ENCODE data around the gene LIPA. TPM values are rescaled to one million over a fixed set of nuclear protein-coding genes. Genes with fewer than 3 reads are reported as not detected.

Gene LIPA
- total and polyA plus RNA-seq, 2 of the 4 experiments (the other 2 are of a cell fraction) = 23.1 to 31.9 TPM

DNA sequence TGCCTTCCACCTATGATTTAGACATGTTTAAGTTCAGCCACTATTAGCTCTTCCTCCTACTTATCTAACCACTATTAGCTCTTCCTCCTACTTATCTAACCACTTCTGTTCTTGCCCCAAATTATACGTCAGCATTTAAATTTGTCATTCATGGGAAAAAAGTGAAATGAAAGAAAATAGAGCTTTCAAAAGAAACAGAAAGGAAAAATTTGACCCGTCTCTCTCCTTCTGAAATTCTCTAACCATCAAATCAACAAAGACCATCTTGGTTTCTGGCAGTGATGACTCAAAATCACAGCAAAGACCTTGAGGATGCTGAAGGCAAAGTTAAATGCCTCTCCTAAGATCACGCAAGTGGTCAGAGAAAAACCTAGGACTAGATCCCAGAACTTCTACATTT lies 2.6 kb downstream of the LIPA start:
- H3K4me3 ChIP-seq (ENCODE audit: insufficient read depth, low read depth, low read length) = no peak overlapping the region
- H3K56ac ChIP-seq (ENCODE audit: extremely low read depth, insufficient read depth, low read length) = no peak overlapping the region
- H3K27me3 ChIP-seq (ENCODE audit: control insufficient read depth, insufficient read depth, low read length) = no peaks in the 10 kb centered on the region
- peaks cover 3 to 6% of the 10 kb centered on the region in 2 experiments; a peak in 2 of 4 replicates for H3K79me1 ChIP-seq (ENCODE audit: low read depth in 1 of 2, low read length in 2 of 2)
- no peak overlapping the region for H3K4me2 ChIP-seq (ENCODE audit: low read depth, low read length)
- no peak overlapping the region for H3K4ac ChIP-seq (ENCODE audit: low read depth, low read length)
- WGBS, 2 experiments (ENCODE audit: extremely low coverage in 2 of 2, insufficient read length in 1 of 2) = no CpG with 5 or more reads among the region's 3 CpGs
- ChIA-PET POLR2A (ENCODE audit: unreplicated experiment) (no interaction called here), CTCF (interaction anchor here (0.6 kb wide), 1 partner anchor 34 kb away, joined by 3 read pairs; no protein-coding TSS in a partner anchor)
- H2BK15ac ChIP-seq (ENCODE audit: low read depth, low read length) = no peak overlapping the region
- BruUV-seq (replicated peaks) = no TSS peak
- H2AFZ ChIP-seq (replicated peaks; ENCODE audit: low read length, poor library complexity) = no peak overlapping the region
- H3K23ac ChIP-seq (ENCODE audit: low read depth, low read length) = no peak overlapping the region
- H3K9me3 ChIP-seq (ENCODE audit: control insufficient read depth, insufficient read depth, low read length) = no peaks in the 10 kb centered on the region; the same call in 1 of the 2 replicates
- H3K27ac ChIP-seq (ENCODE audit: insufficient read depth, low read length) = no peak overlapping the region
- TF ChIP-seq MAZ (IDR thresholded peaks at IDR 0.05; ENCODE audit: borderline replicate concordance, low read depth, low read length) (no peak), RCOR1 (IDR thresholded peaks at IDR 0.05; ENCODE audit: insufficient replicate concordance, low read length) (no peak), MAFK (IDR thresholded peaks at IDR 0.05; ENCODE audit: low read depth, low read length) (no peak), SMC3 (IDR thresholded peaks at IDR 0.05; ENCODE audit: low read depth, low read length) (no peak), FOS (IDR thresholded peaks at IDR 0.05; ENCODE audit: low read depth, low read length) (no peak), RFX5 (IDR thresholded peaks at IDR 0.05; ENCODE audit: low read depth, low read length) (no peak), CHD1 (IDR thresholded peaks at IDR 0.05; ENCODE audit: low read depth, low read length) (no peak), CEBPB (IDR thresholded peaks at IDR 0.05; ENCODE audit: low read depth, low read length) (no peak), MXI1 (IDR thresholded peaks at IDR 0.05; ENCODE audit: borderline replicate concordance, low read depth, low read length) (no peak), RAD21 (IDR thresholded peaks at IDR 0.05; ENCODE audit: low read length) (no peak), POLR2A (IDR thresholded peaks at IDR 0.05; ENCODE audit: low read depth, low read length) (no peak), BHLHE40 (IDR thresholded peaks at IDR 0.05; ENCODE audit: low read depth, low read length) (no peak), NFE2L2 (IDR thresholded peaks at IDR 0.05; ENCODE audit: low read depth, low read length) (no peak)
- TF ChIP-seq, protein P1, sequence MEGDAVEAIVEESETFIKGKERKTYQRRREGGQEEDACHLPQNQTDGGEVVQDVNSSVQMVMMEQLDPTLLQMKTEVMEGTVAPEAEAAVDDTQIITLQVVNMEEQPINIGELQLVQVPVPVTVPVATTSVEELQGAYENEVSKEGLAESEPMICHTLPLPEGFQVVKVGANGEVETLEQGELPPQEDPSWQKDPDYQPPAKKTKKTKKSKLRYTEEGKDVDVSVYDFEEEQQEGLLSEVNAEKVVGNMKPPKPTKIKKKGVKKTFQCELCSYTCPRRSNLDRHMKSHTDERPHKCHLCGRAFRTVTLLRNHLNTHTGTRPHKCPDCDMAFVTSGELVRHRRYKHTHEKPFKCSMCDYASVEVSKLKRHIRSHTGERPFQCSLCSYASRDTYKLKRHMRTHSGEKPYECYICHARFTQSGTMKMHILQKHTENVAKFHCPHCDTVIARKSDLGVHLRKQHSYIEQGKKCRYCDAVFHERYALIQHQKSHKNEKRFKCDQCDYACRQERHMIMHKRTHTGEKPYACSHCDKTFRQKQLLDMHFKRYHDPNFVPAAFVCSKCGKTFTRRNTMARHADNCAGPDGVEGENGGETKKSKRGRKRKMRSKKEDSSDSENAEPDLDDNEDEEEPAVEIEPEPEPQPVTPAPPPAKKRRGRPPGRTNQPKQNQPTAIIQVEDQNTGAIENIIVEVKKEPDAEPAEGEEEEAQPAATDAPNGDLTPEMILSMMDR (conservative IDR thresholded peaks at IDR 0.05; ENCODE audit: low read depth, low read length) = no peak
- TF ChIP-seq, protein P2, sequence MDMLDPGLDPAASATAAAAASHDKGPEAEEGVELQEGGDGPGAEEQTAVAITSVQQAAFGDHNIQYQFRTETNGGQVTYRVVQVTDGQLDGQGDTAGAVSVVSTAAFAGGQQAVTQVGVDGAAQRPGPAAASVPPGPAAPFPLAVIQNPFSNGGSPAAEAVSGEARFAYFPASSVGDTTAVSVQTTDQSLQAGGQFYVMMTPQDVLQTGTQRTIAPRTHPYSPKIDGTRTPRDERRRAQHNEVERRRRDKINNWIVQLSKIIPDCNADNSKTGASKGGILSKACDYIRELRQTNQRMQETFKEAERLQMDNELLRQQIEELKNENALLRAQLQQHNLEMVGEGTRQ (IDR thresholded peaks at IDR 0.05; ENCODE audit: low read depth, low read length) = no peak
- TF ChIP-seq, protein P3, sequence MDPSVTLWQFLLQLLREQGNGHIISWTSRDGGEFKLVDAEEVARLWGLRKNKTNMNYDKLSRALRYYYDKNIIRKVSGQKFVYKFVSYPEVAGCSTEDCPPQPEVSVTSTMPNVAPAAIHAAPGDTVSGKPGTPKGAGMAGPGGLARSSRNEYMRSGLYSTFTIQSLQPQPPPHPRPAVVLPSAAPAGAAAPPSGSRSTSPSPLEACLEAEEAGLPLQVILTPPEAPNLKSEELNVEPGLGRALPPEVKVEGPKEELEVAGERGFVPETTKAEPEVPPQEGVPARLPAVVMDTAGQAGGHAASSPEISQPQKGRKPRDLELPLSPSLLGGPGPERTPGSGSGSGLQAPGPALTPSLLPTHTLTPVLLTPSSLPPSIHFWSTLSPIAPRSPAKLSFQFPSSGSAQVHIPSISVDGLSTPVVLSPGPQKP (IDR thresholded peaks at IDR 0.05; ENCODE audit: borderline replicate concordance, low read depth, low read length) = no peak
- no peaks in the 10 kb centered on the region for H4K20me1 ChIP-seq (ENCODE audit: insufficient read depth, low read length)
- intact Hi-C loops (cut with micrococcal nuclease) (no loop called here), in situ Hi-C loops (cut with MboI; ENCODE audit: low sequenced_read_pairs) (no loop called here), dilution Hi-C loops (cut with HindIII; ENCODE audit: low sequenced_read_pairs, unreplicated experiment) (no loop called here)
- no peak overlapping the region for H4K91ac ChIP-seq (ENCODE audit: insufficient read depth, low read depth, low read length)
- no peaks in the 10 kb centered on the region for H3K9me1 ChIP-seq (ENCODE audit: insufficient read depth, low read length)
- no peak overlapping the region for H2AK9ac ChIP-seq (replicated peaks; ENCODE audit: low read depth, low read length, poor library complexity)
- H2BK5ac ChIP-seq (ENCODE audit: low read depth, low read length, poor library complexity, severe bottlenecking) = no peak overlapping the region
- H2AK5ac ChIP-seq (ENCODE audit: low read depth, low read length) = no peak overlapping the region
- no peak overlapping the region for H3K14ac ChIP-seq (replicated peaks; ENCODE audit: low read depth, low read length)
- no peak overlapping the region for H4K8ac ChIP-seq (ENCODE audit: low read depth in 2 of 2, low read length in 2 of 2)
- H3K18ac ChIP-seq (ENCODE audit: low read depth, low read length) = no peak overlapping the region
- DNase-seq = no peak
- H2BK120ac ChIP-seq (ENCODE audit: low read depth, low read length) = no peak overlapping the region
- no peak overlapping the region for H4K5ac ChIP-seq (ENCODE audit: low read depth, low read length)
- H2BK20ac ChIP-seq (ENCODE audit: low read depth, low read length) = no peak overlapping the region
- no peaks in the 10 kb centered on the region for H3K36me3 ChIP-seq (ENCODE audit: control insufficient read depth, insufficient read depth, low read length)
- no peak for ATAC-seq (ENCODE audit: low read depth)
- no peak overlapping the region for H3K9ac ChIP-seq (ENCODE audit: low read depth, low read length)
- H3K4me1 ChIP-seq (ENCODE audit: control insufficient read depth, insufficient read depth, low read length) = no peaks in the 10 kb centered on the region

All from IMR-90 (cell line).